GM18861 (cell line): ENCODE data around the gene GPR22.
A peak's percentile ranks its signal among the peaks of the same experiment; 100 is the strongest.

ENCODE experiments used
- ATAC-seq: cut with Tn5 transposase; IDR thresholded peaks from one replicate; pipeline ENCODE4 v1.9.1; 2021; ENCODE audit not compliant: unreplicated experiment

The GPR22 gene

GRCh38 chr7:107469929-107470328 lies at the start of gene GPR22:
Gene GPR22, plus strand, starts transcription at chr7:107470057. Its CDS starts 4,004 bp downstream, at chr7:107474061.
- no peak for ATAC-seq

GRCh38 chr7:107427462-107427861 lies 42.4 kb upstream of the GPR22 start:
- ATAC-seq: no peak

GRCh38 chr7:107428642-107429041 lies 41.2 kb upstream of the GPR22 start:
- ATAC-seq: no peak

GRCh38 chr7:107430057-107430456 lies 39.8 kb upstream of the GPR22 start:
- ATAC-seq: no peak

GRCh38 chr7:107432261-107432660 lies 37.6 kb upstream of the GPR22 start:
- ATAC-seq: no peak

- no peak for ATAC-seq
These were observed 34.1 kb upstream of the GPR22 start for GRCh38 chr7:107435749-107436148.

- ATAC-seq: no peak
These were observed 30.8 kb upstream of the GPR22 start for GRCh38 chr7:107439025-107439424.

- no peak for ATAC-seq
These were observed 28.1 kb upstream of the GPR22 start for GRCh38 chr7:107441581-107442422.

- no peak for ATAC-seq
These were observed 27.2 kb upstream of the GPR22 start for GRCh38 chr7:107442678-107443077.

- no peak for ATAC-seq
These were observed 23.3 kb upstream of the GPR22 start for GRCh38 chr7:107446531-107446930.

- ATAC-seq: no peak
These were observed 22.9 kb upstream of the GPR22 start for GRCh38 chr7:107446988-107447387.

GRCh38 chr7:107450970-107451369 lies 18.9 kb upstream of the GPR22 start:
- no peak for ATAC-seq

- no peak for ATAC-seq
These were observed 16.5 kb upstream of the GPR22 start for GRCh38 chr7:107453388-107453787.

- ATAC-seq: no peak
These were observed 7.8 kb upstream of the GPR22 start for GRCh38 chr7:107461938-107462533.

- ATAC-seq: peak; percentile 43
These were observed 6.4 kb upstream of the GPR22 start for GRCh38 chr7:107463139-107464078.

GRCh38 chr7:107464666-107465226 lies 5.1 kb upstream of the GPR22 start:
- ATAC-seq: no peak

- no peak for ATAC-seq
These were observed 1.9 kb upstream of the GPR22 start for GRCh38 chr7:107467972-107468371.

- ATAC-seq: no peak
These were observed 1.0 kb upstream of the GPR22 start for GRCh38 chr7:107468824-107469223.

- no peak for ATAC-seq
These were observed 1.6 kb downstream of the GPR22 start for GRCh38 chr7:107471292-107472070.

- no peak for ATAC-seq
These were observed 2.3 kb downstream of the GPR22 start for GRCh38 chr7:107472116-107472515.
